RPMI8226 (cell line): ENCODE results near the gene FCGR3A.
A peak's percentile ranks its signal among the peaks of the same experiment; 100 is the strongest.
"Not testable (repeated sequence)": the region's sequence is repeated elsewhere in the genome, so short reads cannot be mapped to it uniquely, and the experiment has no call there.

Experiments
- DNase-seq: peaks from one replicate; pipeline ENCODE4 v3.0.0-alpha.2; 2015

FCGR3A gene

DNA sequence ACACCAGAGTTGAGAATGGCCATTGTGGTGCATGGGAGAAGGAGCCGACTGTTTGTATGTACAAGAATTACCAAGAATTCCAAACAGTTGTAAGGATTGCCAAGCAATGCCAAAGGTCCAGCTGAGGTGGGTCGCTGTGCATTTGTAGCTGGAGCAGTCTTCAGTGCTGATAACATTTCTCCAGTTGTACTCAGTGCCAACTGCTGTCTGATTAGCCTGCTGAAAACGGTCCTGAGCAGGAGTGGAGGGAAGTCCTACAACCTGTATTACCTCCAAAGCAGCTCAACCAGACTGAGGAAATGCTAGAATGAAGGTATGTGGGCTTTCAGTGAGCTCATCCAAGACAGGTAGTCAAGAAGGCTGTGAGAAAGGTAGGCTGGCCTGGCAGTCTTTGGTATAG lies 6.5 kb upstream of the FCGR3A start:
- DNase-seq: not testable (repeated sequence)

- not testable (repeated sequence) for DNase-seq
Measured at GRCh38 chr1:161554815-161555417, 5.3 kb upstream of the FCGR3A start.

GRCh38 chr1:161554340-161554739 lies 4.7 kb upstream of the FCGR3A start:
- not testable (repeated sequence) for DNase-seq

DNA sequence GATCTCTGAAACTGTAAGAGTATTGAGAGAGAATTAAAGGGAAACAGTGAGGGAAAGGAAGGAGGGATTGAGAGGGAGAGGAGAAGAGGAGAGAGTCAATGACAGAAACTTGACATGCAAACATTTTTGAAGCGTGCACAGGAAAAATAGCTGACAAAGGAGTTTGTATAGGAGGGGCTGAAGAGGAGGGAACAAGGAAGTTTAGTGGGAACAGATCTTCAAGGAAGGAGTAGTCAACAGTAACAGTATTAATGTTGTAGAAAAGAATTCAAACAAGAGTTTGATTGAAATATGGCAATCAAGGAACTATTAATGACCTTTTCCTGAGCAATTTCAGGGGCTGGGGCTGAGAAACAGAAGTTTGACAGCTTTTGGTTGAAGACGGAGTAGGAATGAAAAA lies 4.0 kb upstream of the FCGR3A start:
- DNase-seq: not testable (repeated sequence)

DNA sequence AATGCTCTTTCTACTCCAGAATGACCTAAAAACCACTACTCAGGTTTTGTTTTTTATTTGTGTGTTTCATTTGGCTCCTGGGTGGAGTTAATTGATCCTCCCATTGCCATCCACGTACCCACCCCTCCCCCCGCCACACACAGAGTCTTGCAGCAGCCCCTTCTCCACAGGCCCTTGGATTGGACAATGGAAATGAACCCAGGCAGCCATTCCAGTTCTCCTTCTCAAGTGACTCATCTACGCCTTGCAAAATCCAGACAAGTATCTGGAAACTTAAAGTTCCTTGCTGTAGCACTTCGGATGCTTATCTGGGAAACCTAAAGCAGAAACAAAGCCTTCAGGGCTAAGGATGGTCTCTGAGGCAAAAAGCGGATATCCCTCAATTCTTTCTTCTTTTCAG lies 1.3 kb upstream of the FCGR3A start:
- not testable (repeated sequence) for DNase-seq

DNA sequence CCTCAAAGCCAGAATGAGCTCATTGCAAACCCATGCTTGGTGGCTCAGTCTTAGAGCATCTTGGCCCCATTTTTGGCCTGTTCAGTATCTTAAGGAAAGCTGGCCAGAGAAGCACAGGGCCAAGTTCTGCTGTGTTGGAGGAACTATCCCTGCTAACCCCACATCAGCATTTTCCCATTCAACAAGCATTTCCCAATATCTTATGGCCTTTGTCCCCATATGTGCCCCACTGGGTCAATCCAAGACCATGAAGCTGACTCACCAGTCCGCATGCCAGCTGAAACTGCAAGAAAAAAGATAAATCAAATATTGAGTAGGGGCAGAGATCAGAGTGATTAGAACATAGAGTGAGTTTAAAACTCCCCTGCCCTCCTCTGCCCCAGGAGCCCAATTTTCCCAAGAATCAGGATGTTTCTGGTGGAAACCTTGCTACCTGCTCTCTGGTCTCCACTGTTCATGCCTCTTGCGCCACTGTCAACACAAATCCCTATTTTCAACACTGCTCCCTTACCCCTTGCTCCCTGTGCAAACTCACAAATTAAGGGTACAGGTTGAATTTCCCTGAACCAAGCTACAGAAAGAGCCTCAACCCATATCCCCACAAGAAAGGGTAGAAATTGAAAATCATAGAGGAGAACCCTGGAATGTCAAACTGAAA lies 740 bp downstream of the FCGR3A start:
- DNase-seq: not testable (repeated sequence)

DNA sequence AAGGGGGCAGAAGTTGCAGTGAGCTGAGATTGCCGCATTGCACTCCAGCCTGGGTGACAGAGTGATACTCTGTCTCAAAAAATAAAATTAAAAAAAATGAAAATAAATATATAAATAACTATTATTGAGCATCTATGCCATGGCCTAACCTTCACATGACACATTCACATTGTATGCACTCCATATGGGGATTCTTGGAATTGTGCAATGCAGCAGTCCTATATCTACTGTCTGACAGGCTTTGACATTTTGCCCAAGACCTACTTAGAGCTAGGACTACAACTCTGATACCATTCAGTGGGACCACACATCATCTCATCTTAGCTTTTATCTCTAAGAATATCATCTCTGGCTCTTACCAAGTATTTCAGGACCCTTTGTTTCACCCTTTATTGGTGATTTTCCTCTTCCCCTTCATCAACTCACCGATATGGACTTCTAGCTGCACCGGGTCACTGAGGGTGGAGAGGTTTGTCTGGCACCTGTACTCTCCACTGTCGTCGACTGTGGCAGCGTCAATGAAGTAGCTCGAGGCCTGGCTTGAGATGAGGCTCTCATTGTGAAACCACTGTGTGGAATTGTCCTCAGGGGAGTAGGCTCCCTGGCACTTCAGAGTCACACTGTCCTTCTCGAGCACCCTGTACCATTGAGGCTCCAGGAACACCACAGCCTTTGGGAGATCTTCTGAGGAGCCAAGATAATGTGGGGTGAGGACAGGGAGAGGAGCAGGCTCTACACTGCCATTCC lies 1.4 kb downstream of the FCGR3A start:
- not testable (repeated sequence) for DNase-seq

DNA sequence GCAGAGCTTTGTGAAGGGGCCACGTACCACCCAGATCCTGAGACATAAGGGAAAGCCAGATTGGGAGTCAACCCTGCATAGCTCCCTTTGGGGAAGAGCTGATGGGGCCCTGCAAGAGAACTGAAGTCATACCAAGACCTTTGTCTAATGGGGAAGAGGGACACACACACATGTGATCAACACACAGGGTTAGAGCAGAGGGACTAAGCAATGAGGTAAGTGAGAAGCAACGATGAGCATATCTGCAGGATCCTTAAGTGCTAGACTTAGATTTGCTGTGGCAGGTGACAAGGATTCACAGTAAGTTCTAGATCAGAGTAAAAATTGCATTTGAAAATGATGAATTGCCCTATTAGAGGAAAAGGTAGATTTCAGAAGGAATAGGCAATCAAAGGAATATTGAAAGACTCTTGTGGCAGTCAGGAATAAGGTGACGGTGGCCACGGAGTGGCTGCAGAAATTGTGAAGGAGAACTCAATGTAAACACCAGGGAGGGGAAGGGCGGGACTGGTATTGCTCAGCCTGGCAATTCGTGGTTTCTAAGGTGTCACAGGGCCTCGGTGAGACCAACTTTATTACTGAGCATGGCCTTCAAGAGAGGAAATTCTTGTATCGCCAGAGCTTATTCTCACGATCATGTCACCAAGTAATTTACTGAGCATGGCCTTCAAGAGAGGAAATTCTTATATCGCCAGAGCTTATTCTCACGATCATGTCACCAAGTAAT lies 4.5 kb downstream of the FCGR3A start:
- not testable (repeated sequence) for DNase-seq

GRCh38 chr1:161543125-161543524 lies 6.5 kb downstream of the FCGR3A start:
- not testable (repeated sequence) for DNase-seq

DNA sequence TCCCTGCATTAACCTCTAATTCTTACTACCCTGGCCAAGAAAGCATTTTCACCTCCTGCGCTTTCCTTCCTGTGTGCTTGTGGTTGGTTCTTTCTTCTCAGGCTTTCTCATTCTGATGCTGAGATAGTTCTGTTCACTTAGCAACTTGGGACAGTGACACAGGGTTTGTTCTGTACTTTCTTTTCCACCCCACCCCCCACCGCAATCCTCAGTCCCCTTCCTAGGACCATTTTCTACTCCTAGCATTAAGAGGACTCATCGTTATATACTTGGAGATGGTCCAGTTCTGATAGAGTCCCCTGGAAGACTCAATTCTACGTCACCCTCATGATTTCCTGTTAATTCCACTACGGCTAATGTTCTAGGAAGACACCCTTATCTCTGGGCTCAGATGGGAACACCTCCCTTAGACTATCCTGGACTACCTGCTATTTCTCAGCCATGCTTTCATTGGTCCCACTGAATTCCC lies 7.5 kb downstream of the FCGR3A start:
- not testable (repeated sequence) for DNase-seq

DNA sequence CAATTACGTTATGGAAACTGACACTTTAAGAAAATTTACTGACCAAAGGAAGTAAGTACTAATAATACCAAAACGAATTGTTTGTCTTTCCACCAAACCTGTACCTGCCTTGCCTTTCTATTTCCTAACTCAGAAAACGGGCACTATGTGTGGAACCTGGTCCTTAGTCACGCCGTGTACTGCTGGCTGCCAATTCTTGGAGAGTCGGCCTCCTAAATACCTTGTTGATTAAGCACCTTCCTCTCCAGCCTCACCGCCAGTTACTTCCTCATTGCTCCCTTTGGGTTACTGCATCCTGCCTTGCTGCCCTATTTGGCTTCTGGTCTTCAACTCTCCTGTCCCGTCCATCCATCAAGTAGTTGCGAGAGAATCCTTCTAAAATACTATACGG lies 9.1 kb downstream of the FCGR3A start:
- DNase-seq: peak; percentile 38

DNA sequence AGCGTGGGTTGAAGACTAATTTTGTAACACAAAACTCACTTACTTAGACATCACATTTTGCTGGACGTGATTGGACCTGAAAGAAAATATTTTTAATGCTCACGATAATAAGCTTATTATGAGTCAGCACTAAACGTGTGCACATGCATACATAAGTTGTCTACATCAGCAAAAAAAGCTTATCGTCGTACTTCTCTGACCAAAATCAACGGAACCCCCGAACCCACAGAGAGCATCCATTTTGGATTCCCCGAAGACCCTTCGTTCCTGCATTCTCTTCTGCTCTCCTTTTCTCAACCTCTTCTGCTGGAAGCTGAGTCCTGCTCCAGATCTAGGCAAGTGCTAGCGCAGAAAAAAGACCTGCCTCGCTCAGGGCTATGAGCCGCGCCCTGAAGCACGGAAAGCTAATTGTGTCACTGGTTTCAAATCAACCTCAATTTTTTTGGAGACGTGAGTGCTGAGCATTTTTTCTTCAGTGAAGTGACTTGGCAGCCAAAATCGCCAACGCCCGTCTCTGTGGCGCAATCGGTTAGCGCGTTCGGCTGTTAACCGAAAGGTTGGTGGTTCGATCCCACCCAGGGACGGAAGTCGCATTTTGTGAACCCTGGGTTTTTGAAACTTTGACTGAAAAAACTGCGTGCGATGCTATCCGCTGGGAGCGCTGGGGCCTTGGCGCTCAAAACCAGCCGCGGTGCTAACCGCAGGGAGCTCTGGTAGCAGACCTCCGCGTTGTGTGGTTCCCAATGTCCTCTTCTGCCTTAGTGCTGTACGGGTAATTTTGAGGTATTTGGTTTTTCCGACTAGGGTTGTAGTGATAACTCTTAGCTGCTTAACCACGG lies 9.7 kb downstream of the FCGR3A start:
- DNase-seq: peak; percentile 97

DNA sequence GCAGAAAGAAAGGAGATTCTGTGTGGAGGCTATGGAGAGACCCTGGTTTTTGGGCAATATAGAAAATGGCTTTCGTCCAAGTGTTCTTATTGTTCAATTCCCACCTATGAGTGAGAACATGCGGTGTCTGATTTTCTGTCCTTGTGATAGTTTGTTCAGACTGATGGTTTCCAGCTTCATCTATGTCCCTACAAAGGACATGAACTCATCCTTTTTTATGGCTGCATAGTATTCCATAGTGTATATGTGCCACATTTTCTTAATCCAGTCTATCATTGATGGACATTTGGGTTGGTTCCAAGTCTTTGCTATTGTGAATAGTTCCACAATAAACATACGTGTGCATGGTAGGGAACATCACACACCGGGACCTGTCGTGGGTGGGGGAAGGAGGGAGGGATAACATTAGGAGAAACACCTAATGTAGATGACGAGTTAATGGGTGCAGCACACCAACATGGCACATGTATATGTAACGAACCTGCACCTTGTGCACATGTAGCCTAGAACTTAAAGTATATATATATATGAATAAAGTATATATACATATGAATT lies 10.6 kb downstream of the FCGR3A start:
- not testable (repeated sequence) for DNase-seq

GRCh38 chr1:161537068-161537669 lies 12.4 kb downstream of the FCGR3A start:
- not testable (repeated sequence) for DNase-seq

- DNase-seq: not testable (repeated sequence)
Measured at GRCh38 chr1:161532644-161533567, 16.7 kb downstream of the FCGR3A start.

DNA sequence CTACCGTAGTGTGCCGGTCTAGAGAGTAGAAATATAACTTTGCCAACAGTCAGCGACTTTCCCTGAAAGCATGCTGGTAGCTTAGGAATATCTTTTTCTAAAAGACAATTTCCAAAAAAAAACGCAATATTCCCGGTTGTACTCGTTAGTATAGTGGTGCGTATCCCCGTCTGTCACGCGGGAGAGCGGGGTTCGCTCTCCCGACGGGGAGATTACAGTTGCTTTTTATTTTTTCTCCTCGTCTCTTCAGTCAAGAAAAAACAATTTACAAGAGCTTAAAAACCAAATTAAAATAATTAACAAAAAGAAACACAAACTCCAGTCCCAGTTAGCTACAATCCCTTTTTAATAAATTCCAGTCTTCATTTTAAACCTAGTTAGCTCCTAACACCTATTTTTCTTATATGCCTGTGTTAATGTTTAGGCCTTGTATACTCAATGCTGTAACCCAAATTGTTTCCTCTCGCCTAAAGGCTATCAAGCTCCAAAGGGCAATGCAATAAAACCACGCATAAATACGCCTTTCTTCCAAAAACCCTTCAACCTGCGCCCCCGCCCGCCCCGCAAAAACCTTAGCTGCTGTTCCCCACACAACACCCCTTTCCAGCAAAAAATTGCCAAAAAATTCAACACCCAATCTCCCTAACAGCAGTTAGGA lies 17.5 kb downstream of the FCGR3A start:
- no peak for DNase-seq

DNA sequence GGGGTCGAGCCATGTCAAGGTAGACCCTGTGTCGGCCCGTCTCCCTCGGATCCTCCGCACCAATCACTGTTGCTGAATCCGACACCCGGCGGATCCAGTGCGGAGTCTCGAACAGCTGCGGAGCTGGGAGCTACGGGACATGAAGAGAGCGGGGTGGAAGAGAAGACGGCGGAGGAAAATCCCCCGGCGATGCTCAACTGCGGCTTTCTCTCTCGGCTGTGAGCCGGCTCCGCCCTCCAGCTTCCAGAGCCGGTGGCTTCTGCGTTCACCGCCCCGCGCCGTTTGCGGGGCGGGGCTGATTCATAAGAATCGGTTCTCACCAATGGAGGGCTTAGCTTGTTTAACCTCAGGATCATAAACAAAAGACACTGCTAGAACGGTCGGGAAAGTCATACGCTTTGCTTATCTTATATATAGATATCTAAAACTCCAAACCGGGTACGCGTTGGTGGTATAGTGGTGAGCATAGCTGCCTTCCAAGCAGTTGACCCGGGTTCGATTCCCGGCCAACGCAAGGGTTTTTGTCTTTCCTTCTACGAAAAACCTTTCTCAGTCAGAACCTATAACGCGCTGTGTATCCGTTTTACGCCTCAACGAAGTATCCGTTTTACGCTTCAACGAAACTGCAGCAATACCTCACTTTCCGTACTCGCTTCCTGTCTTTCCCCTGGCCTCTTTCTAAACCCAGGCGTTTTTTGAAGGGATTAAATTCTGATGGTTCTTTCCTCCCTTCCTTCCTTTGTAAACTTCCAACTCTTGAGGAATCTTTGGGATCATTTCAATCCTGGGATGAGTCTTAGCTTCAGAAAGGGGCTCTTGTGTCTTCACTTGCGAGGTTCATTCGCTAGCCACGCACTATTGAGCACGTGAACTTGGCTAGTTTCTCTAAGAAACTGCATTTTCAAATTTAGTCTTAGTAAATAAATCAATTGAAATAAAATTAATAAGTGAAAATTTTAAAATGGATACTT lies 18.7 kb downstream of the FCGR3A start:
- DNase-seq: peak; percentile 97

DNA sequence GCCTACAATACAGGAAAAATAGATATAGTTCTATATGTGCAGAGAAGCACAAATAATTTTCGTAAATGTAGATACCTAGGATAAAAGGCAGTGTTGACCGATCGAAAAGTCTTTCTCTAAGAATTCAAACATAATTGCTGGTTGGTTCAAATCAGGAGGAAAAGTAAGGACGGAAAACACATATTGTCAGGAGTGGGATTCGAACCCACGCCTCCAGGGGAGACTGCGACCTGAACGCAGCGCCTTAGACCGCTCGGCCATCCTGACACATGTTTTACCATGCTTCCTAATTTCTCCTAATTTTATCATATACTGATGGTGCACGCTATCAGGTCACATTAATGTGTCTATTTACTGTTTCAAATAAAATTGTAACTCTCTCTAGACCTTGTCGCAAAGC lies 19.5 kb downstream of the FCGR3A start:
- peak; percentile 80 for DNase-seq
